Neural progenitor cell (in vitro differentiated cells): ENCODE data around the gene ITGB3.

Experiments used
- EZH2 ChIP-seq: fragments of 200-600 bp; sonication (generic); IDR thresholded peaks from 2 replicates; pipeline ENCODE4 v1.6.1; 2017; ENCODE audit warnings: antibody characterized with exemption, mild to moderate bottlenecking, moderate library complexity
- TF ChIP-seq, protein P1 (sequence below): fragments of 200-600 bp; sonication (generic); IDR thresholded peaks from 2 replicates; pipeline ENCODE4 v1.5.1; 2017; ENCODE audit warnings: antibody characterized with exemption, mild to moderate bottlenecking

DNA sequence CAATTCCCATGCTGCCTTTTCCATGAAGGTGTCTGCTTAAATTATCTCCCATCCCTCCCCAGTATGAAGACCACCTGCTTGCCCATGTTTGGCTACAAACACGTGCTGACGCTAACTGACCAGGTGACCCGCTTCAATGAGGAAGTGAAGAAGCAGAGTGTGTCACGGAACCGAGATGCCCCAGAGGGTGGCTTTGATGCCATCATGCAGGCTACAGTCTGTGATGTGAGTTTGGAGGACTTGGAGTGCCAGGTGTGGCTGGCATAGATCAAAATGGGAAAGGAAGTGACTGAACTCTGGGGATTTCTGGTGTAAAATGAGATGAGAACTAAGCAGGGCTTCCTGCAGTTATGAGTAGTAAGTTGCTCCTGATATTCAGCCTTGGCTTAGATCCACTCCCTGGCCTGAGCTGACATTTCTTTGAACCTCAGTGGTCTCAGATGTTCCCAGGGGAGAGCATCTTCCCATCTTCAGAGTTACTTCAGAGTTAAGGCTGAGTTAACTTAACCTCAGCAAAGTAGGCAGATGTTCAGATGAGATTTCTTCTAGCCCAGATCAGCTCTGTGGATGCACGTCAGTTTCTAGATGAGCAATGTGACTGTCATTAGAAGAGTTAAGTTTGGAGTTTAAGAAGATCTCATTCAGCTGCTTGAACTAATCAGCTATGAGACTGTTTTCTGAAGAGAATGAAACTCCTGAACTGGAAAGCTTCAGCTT is 32.7 kb downstream of the ITGB3 start:
- no peak for TF ChIP-seq EZH2
- TF ChIP-seq, protein P1, sequence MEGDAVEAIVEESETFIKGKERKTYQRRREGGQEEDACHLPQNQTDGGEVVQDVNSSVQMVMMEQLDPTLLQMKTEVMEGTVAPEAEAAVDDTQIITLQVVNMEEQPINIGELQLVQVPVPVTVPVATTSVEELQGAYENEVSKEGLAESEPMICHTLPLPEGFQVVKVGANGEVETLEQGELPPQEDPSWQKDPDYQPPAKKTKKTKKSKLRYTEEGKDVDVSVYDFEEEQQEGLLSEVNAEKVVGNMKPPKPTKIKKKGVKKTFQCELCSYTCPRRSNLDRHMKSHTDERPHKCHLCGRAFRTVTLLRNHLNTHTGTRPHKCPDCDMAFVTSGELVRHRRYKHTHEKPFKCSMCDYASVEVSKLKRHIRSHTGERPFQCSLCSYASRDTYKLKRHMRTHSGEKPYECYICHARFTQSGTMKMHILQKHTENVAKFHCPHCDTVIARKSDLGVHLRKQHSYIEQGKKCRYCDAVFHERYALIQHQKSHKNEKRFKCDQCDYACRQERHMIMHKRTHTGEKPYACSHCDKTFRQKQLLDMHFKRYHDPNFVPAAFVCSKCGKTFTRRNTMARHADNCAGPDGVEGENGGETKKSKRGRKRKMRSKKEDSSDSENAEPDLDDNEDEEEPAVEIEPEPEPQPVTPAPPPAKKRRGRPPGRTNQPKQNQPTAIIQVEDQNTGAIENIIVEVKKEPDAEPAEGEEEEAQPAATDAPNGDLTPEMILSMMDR: no peak
